NT2/D1 (cell line): ENCODE data around the gene TGFBR2.

ENCODE experiments used
- YY1 ChIP-seq: IDR thresholded peaks from 2 replicates; pipeline ENCODE4 v1.6.1; 2011; ENCODE audit not compliant: insufficient read length, insufficient read depth
- ZNF274 ChIP-seq: IDR thresholded peaks from 2 replicates; pipeline ENCODE4 v1.6.1; 2011; ENCODE audit warnings: mild to moderate bottlenecking, low read depth, low read length

GRCh38 chr3:30730967-30731366, 124.6 kb downstream of the TGFBR2 start:
- TF ChIP-seq ZNF274: no peak
- no peak for TF ChIP-seq YY1
